T-cell (primary cell): ENCODE data around the gene MAPT. TPM values are rescaled to one million over a fixed set of nuclear protein-coding genes. Genes with fewer than 3 reads are reported as not detected.

Experiments used
- ATAC-seq, 4 experiments: fragments of 200-7000 bp in 3 of 4; fragments of 150-1000 bp in 1 of 4; cut with Tn5 transposase; replicated peaks in 1 of 4; 1 replicate in 3 of 4; 2 replicates in 1 of 4; pipeline ENCODE4 v1.10.0; 2021; ENCODE audit warnings: moderate library complexity in 3 of 4, mild to moderate bottlenecking in 2 of 4, moderate number of reproducible peaks in 1 of 4
- CTCF ChIA-PET, 2 donors: fragments of 300-600 bp; sonication (Branson Sonifier 250); formaldehyde crosslinking; loops; one replicate each; lab custom pipeline; 2022; ENCODE audit warnings: antibody characterized with exemption in 2 of 2; lab: Charles Lee
- POLR2A ChIA-PET, 2 donors: fragments of 300-600 bp; sonication (Branson Sonifier 250); formaldehyde crosslinking; loops; one replicate each; lab custom pipeline; 2022; ENCODE audit warnings: antibody characterized with exemption in 2 of 2; lab: Charles Lee
- DNase-seq, 35 experiments: peaks; one replicate each; pipeline versions ENCODE4 v3.0.0 to v3.0.0-alpha.2; 2013 to 2023
- H3K27ac ChIP-seq: one replicate; pipeline ENCODE4 v1.5.1; 2013; ENCODE audit warnings: low read length
- H3K27me3 ChIP-seq, 2 experiments: replicated peaks in 1 of 2; 1 replicate in 1 of 2; 2 replicates in 1 of 2; pipeline versions ENCODE4 v1.6.1 to v1.7.0; 2013; ENCODE audit warnings: low read length in 1 of 2, mixed read lengths in 1 of 2; ENCODE audit not compliant: control insufficient read depth in 2 of 2, insufficient read depth in 2 of 2; ENCODE audit errors: extremely low read depth in 1 of 2
- H3K36me3 ChIP-seq, 2 donors: 1 replicate in 1 of 2; 2 replicates in 1 of 2; pipeline versions ENCODE4 v1.6.1 to v1.7.0; 2013; ENCODE audit warnings: low read length in 1 of 2; ENCODE audit not compliant: control insufficient read depth in 2 of 2, insufficient read depth in 1 of 2; ENCODE audit errors: extremely low read depth in 1 of 2
- H3K4me1 ChIP-seq, 2 experiments: 1 replicate in 1 of 2; 2 replicates in 1 of 2; pipeline versions ENCODE4 v1.6.1 to v1.7.0; 2013; ENCODE audit warnings: low read length in 2 of 2, mixed read lengths in 1 of 2; ENCODE audit not compliant: insufficient read depth in 2 of 2, control insufficient read depth in 1 of 2; ENCODE audit errors: extremely low read depth in 1 of 2
- H3K4me3 ChIP-seq, 2 donors: 1 replicate in 1 of 2; 2 replicates in 1 of 2; pipeline versions ENCODE4 v1.5.1 to v1.7.0; 2013; ENCODE audit warnings: mild to moderate bottlenecking in 2 of 2, low read length in 1 of 2, moderate library complexity in 1 of 2; ENCODE audit not compliant: control insufficient read depth in 1 of 2; ENCODE audit errors: extremely low read depth in 1 of 2
- H3K9me3 ChIP-seq: 2 replicates; pipeline ENCODE4 v1.7.0; 2013
- H3K27ac Mint-ChIP-seq, 2 donors: one replicate each; pipeline ENCODE4 v1.8.0; 2020 to 2021; ENCODE audit warnings: mild to moderate bottlenecking in 2 of 2, mixed read lengths in 2 of 2
- H3K27me3 Mint-ChIP-seq, 2 donors: one replicate each; pipeline ENCODE4 v1.8.0; 2021 to 2022; ENCODE audit warnings: mixed read lengths in 2 of 2
- H3K36me3 Mint-ChIP-seq: one replicate; pipeline ENCODE4 v1.8.0; 2021; ENCODE audit warnings: mixed read lengths
- H3K4me1 Mint-ChIP-seq, 3 donors: one replicate each; pipeline ENCODE4 v1.8.0; 2020 to 2022; ENCODE audit warnings: mixed read lengths in 3 of 3, mild to moderate bottlenecking in 1 of 3
- H3K4me3 Mint-ChIP-seq, 3 donors: one replicate each; pipeline ENCODE4 v1.8.0; 2020 to 2022; ENCODE audit warnings: mild to moderate bottlenecking in 3 of 3, mixed read lengths in 3 of 3, moderate library complexity in 3 of 3
- H3K9me3 Mint-ChIP-seq, 3 donors: one replicate each; pipeline ENCODE4 v1.8.0; 2020 to 2022; ENCODE audit warnings: mixed read lengths in 3 of 3
- WGBS: methylation state at CpG from one replicate; pipeline ENCODE4 v1.1.5; 2013; ENCODE audit warnings: missing lambda C conversion rate; ENCODE audit not compliant: insufficient coverage; 5-methylcytosine and 5-hydroxymethylcytosine counted together
- total RNA-seq, 35 experiments: library from RNA in 6 of 35; stranded (reverse) in 6 of 35; fragments of 120-200 nt in 1 of 35; gene quantifications; one replicate each; pipeline versions ENCODE4 v1.2.1 to v1.2.4 and lab custom pipeline; 2013 to 2026

The MAPT gene
- total RNA-seq, 5 donors from 2014 or later (not counting 1 experiment from before 2014, with no cell fraction given): 0.86 to 1.8 (median 1.2) TPM

DNA sequence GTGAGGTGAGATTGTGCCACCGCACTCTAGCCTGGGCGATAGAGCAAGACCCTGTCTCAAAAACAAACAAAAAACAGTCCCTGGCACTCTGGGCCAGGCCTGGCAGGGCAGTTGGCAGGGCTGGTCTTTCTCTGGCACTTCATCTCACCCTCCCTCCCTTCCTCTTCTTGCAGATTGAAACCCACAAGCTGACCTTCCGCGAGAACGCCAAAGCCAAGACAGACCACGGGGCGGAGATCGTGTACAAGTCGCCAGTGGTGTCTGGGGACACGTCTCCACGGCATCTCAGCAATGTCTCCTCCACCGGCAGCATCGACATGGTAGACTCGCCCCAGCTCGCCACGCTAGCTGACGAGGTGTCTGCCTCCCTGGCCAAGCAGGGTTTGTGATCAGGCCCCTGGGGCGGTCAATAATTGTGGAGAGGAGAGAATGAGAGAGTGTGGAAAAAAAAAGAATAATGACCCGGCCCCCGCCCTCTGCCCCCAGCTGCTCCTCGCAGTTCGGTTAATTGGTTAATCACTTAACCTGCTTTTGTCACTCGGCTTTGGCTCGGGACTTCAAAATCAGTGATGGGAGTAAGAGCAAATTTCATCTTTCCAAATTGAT, 129.5 kb downstream of the MAPT start:
- Histone ChIP-seq H3K27me3 (no peaks in the 10 kb centered on the region), H3K36me3 (peaks cover 6 to 20% of the 10 kb centered on the region in 2 donors), H3K4me3 (no peak overlapping the region), H3K9me3 (no peaks in the 10 kb centered on the region), H3K27ac (no peak overlapping the region), H3K4me1 (peaks cover 0 to 31% of the 10 kb centered on the region in 2 experiments)
- Mint-ChIP-seq H3K4me3 (no peak overlapping the region), H3K27ac (peak overlapping the region; percentile 11 to 46), H3K27me3 (no peaks in the 10 kb centered on the region), H3K36me3 (peaks cover 11% of the 10 kb centered on the region), H3K4me1 (peaks cover 15 to 43% (median 16%) of the 10 kb centered on the region in 3 donors), H3K9me3 (no peaks in the 10 kb centered on the region)
- 89% methylated on average over 10 of the region's 24 CpGs for WGBS
- ChIA-PET POLR2A (no interaction called here), CTCF (no interaction called here)
- ATAC-seq (no peak), DNase-seq (no peak)

DNA sequence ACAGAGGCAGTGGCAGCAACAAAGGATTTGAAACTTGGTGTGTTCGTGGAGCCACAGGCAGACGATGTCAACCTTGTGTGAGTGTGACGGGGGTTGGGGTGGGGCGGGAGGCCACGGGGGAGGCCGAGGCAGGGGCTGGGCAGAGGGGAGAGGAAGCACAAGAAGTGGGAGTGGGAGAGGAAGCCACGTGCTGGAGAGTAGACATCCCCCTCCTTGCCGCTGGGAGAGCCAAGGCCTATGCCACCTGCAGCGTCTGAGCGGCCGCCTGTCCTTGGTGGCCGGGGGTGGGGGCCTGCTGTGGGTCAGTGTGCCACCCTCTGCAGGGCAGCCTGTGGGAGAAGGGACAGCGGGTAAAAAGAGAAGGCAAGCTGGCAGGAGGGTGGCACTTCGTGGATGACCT, 130.2 kb downstream of the MAPT start:
- Mint-ChIP-seq H3K4me1 (peaks cover 19 to 44% (median 22%) of the 10 kb centered on the region in 3 donors), H3K27ac (no peak overlapping the region), H3K36me3 (peaks cover 16% of the 10 kb centered on the region), H3K27me3 (no peaks in the 10 kb centered on the region), H3K4me3 (no peak overlapping the region), H3K9me3 (no peaks in the 10 kb centered on the region)
- H3K9me3 ChIP-seq: no peaks in the 10 kb centered on the region
- DNase-seq (no peak), ATAC-seq (no peak)
- ChIA-PET POLR2A (no interaction called here), CTCF (no interaction called here)
- peaks cover 0 to 27% of the 10 kb centered on the region in 2 experiments for H3K4me1 ChIP-seq
- H3K36me3 ChIP-seq: peaks cover 6 to 23% of the 10 kb centered on the region in 2 donors
- H3K27me3 ChIP-seq: no peaks in the 10 kb centered on the region
- H3K27ac ChIP-seq: no peak overlapping the region
- WGBS: 83% methylated on average over 8 of the region's 14 CpGs
- H3K4me3 ChIP-seq: no peak overlapping the region

DNA sequence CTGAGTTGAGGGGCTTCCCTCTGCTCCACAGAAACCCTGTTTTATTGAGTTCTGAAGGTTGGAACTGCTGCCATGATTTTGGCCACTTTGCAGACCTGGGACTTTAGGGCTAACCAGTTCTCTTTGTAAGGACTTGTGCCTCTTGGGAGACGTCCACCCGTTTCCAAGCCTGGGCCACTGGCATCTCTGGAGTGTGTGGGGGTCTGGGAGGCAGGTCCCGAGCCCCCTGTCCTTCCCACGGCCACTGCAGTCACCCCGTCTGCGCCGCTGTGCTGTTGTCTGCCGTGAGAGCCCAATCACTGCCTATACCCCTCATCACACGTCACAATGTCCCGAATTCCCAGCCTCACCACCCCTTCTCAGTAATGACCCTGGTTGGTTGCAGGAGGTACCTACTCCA, 130.7 kb downstream of the MAPT start:
- H3K4me1 Mint-ChIP-seq: peaks cover 17 to 42% (median 24%) of the 10 kb centered on the region in 3 donors
- ChIA-PET CTCF (no interaction called here), POLR2A (no interaction called here)
- Histone ChIP-seq H3K36me3 (peaks cover 6 to 26% of the 10 kb centered on the region in 2 donors), H3K9me3 (no peaks in the 10 kb centered on the region), H3K4me1 (peaks cover 0 to 23% of the 10 kb centered on the region in 2 experiments), H3K27me3 (no peaks in the 10 kb centered on the region), H3K27ac (no peak overlapping the region), H3K4me3 (no peak overlapping the region)
- 100% methylated on average over 1 of the region's 10 CpGs for WGBS
- H3K36me3 Mint-ChIP-seq: peaks cover 19% of the 10 kb centered on the region
- peak overlapping the region; percentile 6 to 63 for H3K27ac Mint-ChIP-seq
- no peaks in the 10 kb centered on the region for H3K9me3 Mint-ChIP-seq
- H3K4me3 Mint-ChIP-seq: no peak overlapping the region
- H3K27me3 Mint-ChIP-seq: no peaks in the 10 kb centered on the region
- DNase-seq: no peak
- ATAC-seq: no peak

DNA sequence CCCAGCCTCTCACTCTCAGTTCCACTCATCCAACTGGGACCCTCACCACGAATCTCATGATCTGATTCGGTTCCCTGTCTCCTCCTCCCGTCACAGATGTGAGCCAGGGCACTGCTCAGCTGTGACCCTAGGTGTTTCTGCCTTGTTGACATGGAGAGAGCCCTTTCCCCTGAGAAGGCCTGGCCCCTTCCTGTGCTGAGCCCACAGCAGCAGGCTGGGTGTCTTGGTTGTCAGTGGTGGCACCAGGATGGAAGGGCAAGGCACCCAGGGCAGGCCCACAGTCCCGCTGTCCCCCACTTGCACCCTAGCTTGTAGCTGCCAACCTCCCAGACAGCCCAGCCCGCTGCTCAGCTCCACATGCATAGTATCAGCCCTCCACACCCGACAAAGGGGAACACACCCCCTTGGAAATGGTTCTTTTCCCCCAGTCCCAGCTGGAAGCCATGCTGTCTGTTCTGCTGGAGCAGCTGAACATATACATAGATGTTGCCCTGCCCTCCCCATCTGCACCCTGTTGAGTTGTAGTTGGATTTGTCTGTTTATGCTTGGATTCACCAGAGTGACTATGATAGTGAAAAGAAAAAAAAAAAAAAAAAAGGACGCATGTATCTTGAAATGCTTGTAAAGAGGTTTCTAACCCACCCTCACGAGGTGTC, 131.3 kb downstream of the MAPT start:
- H3K9me3 ChIP-seq: no peaks in the 10 kb centered on the region
- Mint-ChIP-seq H3K9me3 (no peaks in the 10 kb centered on the region), H3K4me1 (peaks cover 15 to 40% (median 24%) of the 10 kb centered on the region in 3 donors), H3K36me3 (peaks cover 25% of the 10 kb centered on the region), H3K4me3 (no peak overlapping the region), H3K27ac (peak overlapping the region; percentile 13 to 63), H3K27me3 (no peaks in the 10 kb centered on the region)
- H3K4me3 ChIP-seq: no peak overlapping the region
- POLR2A ChIA-PET: no interaction called here
- no peak overlapping the region for H3K27ac ChIP-seq
- no peak for DNase-seq
- ATAC-seq: no peak
- WGBS: 97% methylated on average over 5 of the region's 8 CpGs
- peaks cover 0 to 17% of the 10 kb centered on the region in 2 experiments for H3K4me1 ChIP-seq
- peaks cover 8 to 31% of the 10 kb centered on the region in 2 donors for H3K36me3 ChIP-seq
- CTCF ChIA-PET: no interaction called here
- H3K27me3 ChIP-seq: no peaks in the 10 kb centered on the region

DNA sequence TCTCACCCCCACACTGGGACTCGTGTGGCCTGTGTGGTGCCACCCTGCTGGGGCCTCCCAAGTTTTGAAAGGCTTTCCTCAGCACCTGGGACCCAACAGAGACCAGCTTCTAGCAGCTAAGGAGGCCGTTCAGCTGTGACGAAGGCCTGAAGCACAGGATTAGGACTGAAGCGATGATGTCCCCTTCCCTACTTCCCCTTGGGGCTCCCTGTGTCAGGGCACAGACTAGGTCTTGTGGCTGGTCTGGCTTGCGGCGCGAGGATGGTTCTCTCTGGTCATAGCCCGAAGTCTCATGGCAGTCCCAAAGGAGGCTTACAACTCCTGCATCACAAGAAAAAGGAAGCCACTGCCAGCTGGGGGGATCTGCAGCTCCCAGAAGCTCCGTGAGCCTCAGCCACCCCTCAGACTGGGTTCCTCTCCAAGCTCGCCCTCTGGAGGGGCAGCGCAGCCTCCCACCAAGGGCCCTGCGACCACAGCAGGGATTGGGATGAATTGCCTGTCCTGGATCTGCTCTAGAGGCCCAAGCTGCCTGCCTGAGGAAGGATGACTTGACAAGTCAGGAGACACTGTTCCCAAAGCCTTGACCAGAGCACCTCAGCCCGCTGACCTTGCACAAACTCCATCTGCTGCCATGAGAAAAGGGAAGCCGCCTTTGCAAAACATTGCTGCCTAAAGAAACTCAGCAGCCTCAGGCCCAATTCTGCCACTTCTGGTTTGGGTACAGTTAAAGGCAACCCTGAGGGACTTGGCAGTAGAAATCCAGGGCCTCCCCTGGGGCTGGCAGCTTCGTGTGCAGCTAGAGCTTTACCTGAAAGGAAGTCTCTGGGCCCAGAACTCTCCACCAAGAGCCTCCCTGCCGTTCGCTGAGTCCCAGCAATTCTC, 132.1 kb downstream of the MAPT start:
- 90% methylated on average over 11 of the region's 17 CpGs for WGBS

More for the DNA sequence above, 132.1 kb downstream of the MAPT start:
- H3K9me3 ChIP-seq: no peaks in the 10 kb centered on the region
- H3K4me3 ChIP-seq: no peak overlapping the region
- no peaks in the 10 kb centered on the region for H3K27me3 Mint-ChIP-seq
- POLR2A ChIA-PET: no interaction called here
- H3K27ac Mint-ChIP-seq: peak overlapping the region; percentile 13 to 49
- peaks cover 0 to 9% of the 10 kb centered on the region in 2 experiments for H3K4me1 ChIP-seq
- peaks cover 13 to 36% (median 25%) of the 10 kb centered on the region in 3 donors for H3K4me1 Mint-ChIP-seq
- peaks cover 32% of the 10 kb centered on the region for H3K36me3 Mint-ChIP-seq
- CTCF ChIA-PET: no interaction called here
- no peak for ATAC-seq
- no peak for DNase-seq
- H3K9me3 Mint-ChIP-seq: no peaks in the 10 kb centered on the region
- H3K4me3 Mint-ChIP-seq: no peak overlapping the region
- H3K27ac ChIP-seq: no peak overlapping the region
- H3K36me3 ChIP-seq: peaks cover 16 to 39% of the 10 kb centered on the region in 2 donors
- H3K27me3 ChIP-seq: no peaks in the 10 kb centered on the region
